Measurements from ENCODE around the gene GRIK4. TPM values are rescaled to one million over a fixed set of nuclear protein-coding genes. Genes with fewer than 3 reads are reported as not detected.

The GRIK4 gene
- total and polyA plus RNA-seq, 4 donors = 0.05 to 0.25 (median 0.06) TPM; not detected in 1

DNA sequence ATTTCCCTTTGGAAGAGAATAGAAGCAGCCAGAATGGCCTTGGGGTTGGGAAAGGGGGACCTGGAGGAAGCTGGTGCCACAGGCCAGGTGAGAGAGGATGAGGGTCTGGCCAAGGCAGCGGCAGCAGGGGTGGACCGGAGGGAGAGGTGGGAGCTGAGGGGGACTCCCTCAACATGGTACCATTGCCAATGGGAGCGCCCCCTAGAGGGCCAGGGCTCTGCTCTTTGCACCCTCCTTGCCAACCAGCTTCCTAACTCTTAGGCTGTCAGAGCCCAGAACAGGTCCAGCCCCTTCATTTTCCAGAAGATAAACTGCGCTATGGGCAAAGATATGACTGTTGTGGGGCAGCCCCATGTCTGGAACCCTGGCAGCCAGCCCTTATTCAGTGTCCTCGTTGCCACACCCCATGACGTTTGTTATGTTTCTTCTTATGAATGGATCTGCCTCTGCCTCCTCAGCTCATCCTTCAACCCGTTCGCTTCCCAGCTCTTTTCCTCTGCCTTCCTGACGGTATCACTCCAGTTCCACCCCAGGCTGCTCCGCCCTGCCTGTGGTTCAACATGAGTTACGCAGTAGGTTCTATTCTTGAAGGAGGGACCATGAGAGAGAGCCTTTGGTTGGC lies 185.2 kb downstream of the GRIK4 start:
- no peak for DNase-seq (ENCODE audit: low spot score)
- no peaks in the 10 kb centered on the region for H3K9me3 ChIP-seq (ENCODE audit: control insufficient read depth in 4 of 4, low read length in 3 of 4)
- H3K4me1 ChIP-seq (ENCODE audit: control insufficient read depth in 4 of 4, insufficient read depth in 4 of 4, low read length in 3 of 4) = no peaks in the 10 kb centered on the region
- no peaks in the 10 kb centered on the region for H3K36me3 ChIP-seq (ENCODE audit: control insufficient read depth in 4 of 4, insufficient read depth in 3 of 4, low read depth in 1 of 4, low read length in 3 of 4)
- H3K27me3 ChIP-seq (ENCODE audit: control insufficient read depth in 4 of 4, insufficient read depth in 4 of 4, low read length in 3 of 4) = peaks cover 0 to 2% (median under 1%) of the 10 kb centered on the region in 4 donors
- no peak overlapping the region for H3K27ac ChIP-seq (ENCODE audit: low read depth in 1 of 2, low read length in 2 of 2)
- WGBS = 73% methylated on average over 11 of the region's 11 CpGs
- H3K9ac ChIP-seq (ENCODE audit: low read depth in 1 of 2, low read length in 2 of 2) = no peak overlapping the region
- no peak overlapping the region for H3K4me3 ChIP-seq (ENCODE audit: low read depth in 1 of 3, low read length in 3 of 3)
- no peak for TF ChIP-seq YY1 (IDR thresholded peaks at IDR 0.05)
- no peak for TF ChIP-seq JUND (IDR thresholded peaks at IDR 0.05)
- TF ChIP-seq GABPA (IDR thresholded peaks at IDR 0.05 in 1 of 2, conservative IDR thresholded peaks at IDR 0.05 in 1 of 2) = no peak
- TF ChIP-seq HNF4A (conservative IDR thresholded peaks at IDR 0.05) = no peak
- TF ChIP-seq, protein P1, sequence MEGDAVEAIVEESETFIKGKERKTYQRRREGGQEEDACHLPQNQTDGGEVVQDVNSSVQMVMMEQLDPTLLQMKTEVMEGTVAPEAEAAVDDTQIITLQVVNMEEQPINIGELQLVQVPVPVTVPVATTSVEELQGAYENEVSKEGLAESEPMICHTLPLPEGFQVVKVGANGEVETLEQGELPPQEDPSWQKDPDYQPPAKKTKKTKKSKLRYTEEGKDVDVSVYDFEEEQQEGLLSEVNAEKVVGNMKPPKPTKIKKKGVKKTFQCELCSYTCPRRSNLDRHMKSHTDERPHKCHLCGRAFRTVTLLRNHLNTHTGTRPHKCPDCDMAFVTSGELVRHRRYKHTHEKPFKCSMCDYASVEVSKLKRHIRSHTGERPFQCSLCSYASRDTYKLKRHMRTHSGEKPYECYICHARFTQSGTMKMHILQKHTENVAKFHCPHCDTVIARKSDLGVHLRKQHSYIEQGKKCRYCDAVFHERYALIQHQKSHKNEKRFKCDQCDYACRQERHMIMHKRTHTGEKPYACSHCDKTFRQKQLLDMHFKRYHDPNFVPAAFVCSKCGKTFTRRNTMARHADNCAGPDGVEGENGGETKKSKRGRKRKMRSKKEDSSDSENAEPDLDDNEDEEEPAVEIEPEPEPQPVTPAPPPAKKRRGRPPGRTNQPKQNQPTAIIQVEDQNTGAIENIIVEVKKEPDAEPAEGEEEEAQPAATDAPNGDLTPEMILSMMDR (IDR thresholded peaks at IDR 0.05; ENCODE audit: low read depth, low read length, missing input control) = no peak
- no peak for TF ChIP-seq FOXA2 (IDR thresholded peaks at IDR 0.05)
- no peak for TF ChIP-seq RAD21 (IDR thresholded peaks at IDR 0.05)
- TF ChIP-seq, protein P2, sequence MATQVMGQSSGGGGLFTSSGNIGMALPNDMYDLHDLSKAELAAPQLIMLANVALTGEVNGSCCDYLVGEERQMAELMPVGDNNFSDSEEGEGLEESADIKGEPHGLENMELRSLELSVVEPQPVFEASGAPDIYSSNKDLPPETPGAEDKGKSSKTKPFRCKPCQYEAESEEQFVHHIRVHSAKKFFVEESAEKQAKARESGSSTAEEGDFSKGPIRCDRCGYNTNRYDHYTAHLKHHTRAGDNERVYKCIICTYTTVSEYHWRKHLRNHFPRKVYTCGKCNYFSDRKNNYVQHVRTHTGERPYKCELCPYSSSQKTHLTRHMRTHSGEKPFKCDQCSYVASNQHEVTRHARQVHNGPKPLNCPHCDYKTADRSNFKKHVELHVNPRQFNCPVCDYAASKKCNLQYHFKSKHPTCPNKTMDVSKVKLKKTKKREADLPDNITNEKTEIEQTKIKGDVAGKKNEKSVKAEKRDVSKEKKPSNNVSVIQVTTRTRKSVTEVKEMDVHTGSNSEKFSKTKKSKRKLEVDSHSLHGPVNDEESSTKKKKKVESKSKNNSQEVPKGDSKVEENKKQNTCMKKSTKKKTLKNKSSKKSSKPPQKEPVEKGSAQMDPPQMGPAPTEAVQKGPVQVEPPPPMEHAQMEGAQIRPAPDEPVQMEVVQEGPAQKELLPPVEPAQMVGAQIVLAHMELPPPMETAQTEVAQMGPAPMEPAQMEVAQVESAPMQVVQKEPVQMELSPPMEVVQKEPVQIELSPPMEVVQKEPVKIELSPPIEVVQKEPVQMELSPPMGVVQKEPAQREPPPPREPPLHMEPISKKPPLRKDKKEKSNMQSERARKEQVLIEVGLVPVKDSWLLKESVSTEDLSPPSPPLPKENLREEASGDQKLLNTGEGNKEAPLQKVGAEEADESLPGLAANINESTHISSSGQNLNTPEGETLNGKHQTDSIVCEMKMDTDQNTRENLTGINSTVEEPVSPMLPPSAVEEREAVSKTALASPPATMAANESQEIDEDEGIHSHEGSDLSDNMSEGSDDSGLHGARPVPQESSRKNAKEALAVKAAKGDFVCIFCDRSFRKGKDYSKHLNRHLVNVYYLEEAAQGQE (IDR thresholded peaks at IDR 0.05) = no peak
- no peak for TF ChIP-seq RXRA (IDR thresholded peaks at IDR 0.05)
- TF ChIP-seq, protein P3, sequence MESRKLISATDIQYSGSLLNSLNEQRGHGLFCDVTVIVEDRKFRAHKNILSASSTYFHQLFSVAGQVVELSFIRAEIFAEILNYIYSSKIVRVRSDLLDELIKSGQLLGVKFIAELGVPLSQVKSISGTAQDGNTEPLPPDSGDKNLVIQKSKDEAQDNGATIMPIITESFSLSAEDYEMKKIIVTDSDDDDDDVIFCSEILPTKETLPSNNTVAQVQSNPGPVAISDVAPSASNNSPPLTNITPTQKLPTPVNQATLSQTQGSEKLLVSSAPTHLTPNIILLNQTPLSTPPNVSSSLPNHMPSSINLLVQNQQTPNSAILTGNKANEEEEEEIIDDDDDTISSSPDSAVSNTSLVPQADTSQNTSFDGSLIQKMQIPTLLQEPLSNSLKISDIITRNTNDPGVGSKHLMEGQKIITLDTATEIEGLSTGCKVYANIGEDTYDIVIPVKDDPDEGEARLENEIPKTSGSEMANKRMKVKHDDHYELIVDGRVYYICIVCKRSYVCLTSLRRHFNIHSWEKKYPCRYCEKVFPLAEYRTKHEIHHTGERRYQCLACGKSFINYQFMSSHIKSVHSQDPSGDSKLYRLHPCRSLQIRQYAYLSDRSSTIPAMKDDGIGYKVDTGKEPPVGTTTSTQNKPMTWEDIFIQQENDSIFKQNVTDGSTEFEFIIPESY (IDR thresholded peaks at IDR 0.05) = no peak
- TF ChIP-seq NR2F2 (IDR thresholded peaks at IDR 0.05) = no peak
- no peak for TF ChIP-seq HNF4G (IDR thresholded peaks at IDR 0.05)
- no peak for TF ChIP-seq EGR1 (IDR thresholded peaks at IDR 0.05; ENCODE audit: low read depth in 2 of 2)
- TF ChIP-seq, protein P4, sequence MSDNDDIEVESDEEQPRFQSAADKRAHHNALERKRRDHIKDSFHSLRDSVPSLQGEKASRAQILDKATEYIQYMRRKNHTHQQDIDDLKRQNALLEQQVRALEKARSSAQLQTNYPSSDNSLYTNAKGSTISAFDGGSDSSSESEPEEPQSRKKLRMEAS (IDR thresholded peaks at IDR 0.05) = no peak
- TF ChIP-seq FOXA1 (IDR thresholded peaks at IDR 0.05) = no peak
- TF ChIP-seq SP1 (IDR thresholded peaks at IDR 0.05) = no peak

DNA sequence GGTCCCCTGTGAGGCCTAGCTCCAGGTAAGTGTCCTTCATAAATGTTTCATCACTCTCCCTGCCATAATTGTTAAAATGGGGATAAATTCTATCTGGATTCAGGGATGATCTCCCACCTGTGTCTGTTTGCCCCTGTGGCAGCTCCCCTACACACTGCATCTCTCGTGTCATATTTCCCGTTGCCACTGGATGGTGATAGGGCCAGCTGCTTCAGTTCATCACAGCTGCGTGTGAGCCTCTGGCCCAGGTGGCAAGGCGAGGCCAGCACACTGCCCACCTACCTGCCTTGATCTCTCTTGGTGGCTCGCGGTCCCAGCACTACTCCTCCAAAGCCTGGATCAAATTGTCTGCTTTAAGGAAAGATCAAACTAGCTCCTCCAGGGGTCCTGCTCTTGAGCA lies 187.4 kb downstream of the GRIK4 start:
- Histone ChIP-seq H3K9ac (ENCODE audit: low read depth in 1 of 2, low read length in 2 of 2) (no peak overlapping the region), H3K9me3 (ENCODE audit: control insufficient read depth in 4 of 4, low read length in 3 of 4) (no peaks in the 10 kb centered on the region), H3K27me3 (ENCODE audit: control insufficient read depth in 4 of 4, insufficient read depth in 4 of 4, low read length in 3 of 4) (peaks cover 0 to 2% (median 0%) of the 10 kb centered on the region in 4 donors), H3K4me1 (ENCODE audit: control insufficient read depth in 4 of 4, insufficient read depth in 4 of 4, low read length in 3 of 4) (no peaks in the 10 kb centered on the region), H3K36me3 (ENCODE audit: control insufficient read depth in 4 of 4, insufficient read depth in 3 of 4, low read depth in 1 of 4, low read length in 3 of 4) (no peaks in the 10 kb centered on the region), H3K4me3 (ENCODE audit: low read depth in 1 of 3, low read length in 3 of 3) (no peak overlapping the region), H3K27ac (ENCODE audit: low read depth in 1 of 2, low read length in 2 of 2) (no peak overlapping the region)
- DNase-seq (ENCODE audit: low spot score) = no peak
- WGBS = 86% methylated on average over 6 of the region's 6 CpGs
- TF ChIP-seq GABPA (IDR thresholded peaks at IDR 0.05 in 1 of 2, conservative IDR thresholded peaks at IDR 0.05 in 1 of 2) = no peak
- TF ChIP-seq, protein P1 (IDR thresholded peaks at IDR 0.05; ENCODE audit: low read depth, low read length, missing input control) = no peak
- TF ChIP-seq, protein P4 (IDR thresholded peaks at IDR 0.05) = no peak
- TF ChIP-seq, protein P3 (IDR thresholded peaks at IDR 0.05) = no peak
- no peak for TF ChIP-seq HNF4G (IDR thresholded peaks at IDR 0.05)
- TF ChIP-seq FOXA2 (IDR thresholded peaks at IDR 0.05) = no peak

All from liver (tissue), 9 donors.